A673 (cell line): ENCODE measurements around the gene STARD3. TPM values are rescaled to one million over a fixed set of nuclear protein-coding genes. Genes with fewer than 3 reads are reported as not detected.

Source experiments
- BruUV-seq: library from RNA; stranded (reverse); fragments of 400-500 nt; replicated peaks from 2 replicates; lab custom pipeline; 2021; lab: Mats Ljungman, UMichigan
- CTCF ChIA-PET: fragments of 300-600 bp; sonication (Branson Sonifier 250); formaldehyde crosslinking; loops from one replicate; lab custom pipeline; 2022; ENCODE audit warnings: antibody characterized with exemption; lab: Charles Lee
- POLR2A ChIA-PET: fragments of 300-600 bp; sonication (Branson Sonifier 250); formaldehyde crosslinking; loops from one replicate; lab custom pipeline; 2022; ENCODE audit warnings: antibody characterized with exemption; ENCODE audit not compliant: low non-redundant PET; lab: Charles Lee
- DNase-seq: peaks from one replicate; pipeline ENCODE4 v3.0.0-alpha.2; 2015; ENCODE audit warnings: low spot score
- H3K27ac ChIP-seq: fragments of 200-600 bp; sonication (generic); 2 replicates; pipeline ENCODE4 v1.5.1; 2016; ENCODE audit warnings: mixed run types, low read depth, mild to moderate bottlenecking, mixed read lengths, antibody characterized with exemption, low read length; ENCODE audit not compliant: poor library complexity, severe bottlenecking
- H3K27me3 ChIP-seq: fragments of 200-600 bp; sonication (generic); replicated peaks from 2 replicates; pipeline ENCODE4 v1.6.1; 2017; ENCODE audit warnings: mixed run types, low read depth, mild to moderate bottlenecking, mixed read lengths, antibody characterized with exemption, low read length; ENCODE audit not compliant: insufficient read depth, poor library complexity
- H3K36me3 ChIP-seq: fragments of 200-600 bp; sonication (generic); 2 replicates; pipeline ENCODE4 v1.6.1; 2016; ENCODE audit warnings: mixed run types, mild to moderate bottlenecking, mixed read lengths, antibody characterized with exemption, low read length; ENCODE audit not compliant: insufficient read depth, poor library complexity, severe bottlenecking
- H3K4me1 ChIP-seq: fragments of 200-600 bp; sonication (generic); 2 replicates; pipeline ENCODE4 v1.6.1; 2017; ENCODE audit warnings: mixed run types, mild to moderate bottlenecking, mixed read lengths, antibody characterized with exemption, low read length; ENCODE audit not compliant: insufficient read depth, poor library complexity, severe bottlenecking
- H3K4me3 ChIP-seq: fragments of 200-600 bp; sonication (generic); 2 replicates; pipeline ENCODE4 v1.5.1; 2016; ENCODE audit warnings: low read depth, mixed run types, mild to moderate bottlenecking, mixed read lengths, low read length; ENCODE audit not compliant: poor library complexity, severe bottlenecking
- H3K9me3 ChIP-seq: fragments of 200-600 bp; sonication (generic); 2 replicates; pipeline ENCODE4 v1.6.1; 2016; ENCODE audit warnings: mixed run types, low read depth, mild to moderate bottlenecking, mixed read lengths, antibody characterized with exemption, low read length; ENCODE audit not compliant: poor library complexity, severe bottlenecking
- EZH2 ChIP-seq: fragments of 200-600 bp; sonication (generic); IDR thresholded peaks from 2 replicates; pipeline ENCODE4 v1.6.1; 2017; ENCODE audit warnings: borderline replicate concordance, low read depth, mild to moderate bottlenecking, mixed read lengths, antibody characterized with exemption, low read length; ENCODE audit not compliant: poor library complexity, severe bottlenecking
- intact Hi-C: fragments of 100-400 bp; cut with micrococcal nuclease; formaldehyde crosslinking; loops from one replicate; pipeline ENCODE4 v1.10.0; 2022; ENCODE audit not compliant: unreplicated experiment
- total RNA-seq: library from RNA; stranded (reverse); gene quantifications from 2 replicates; pipeline ENCODE4 v1.2.3, GENCODE V29; 2021
- TF ChIP-seq, protein P1 (sequence below): fragments of 300-800, 200-600 bp; sonication (generic); conservative IDR thresholded peaks from 2 replicates; pipeline ENCODE4 v1.5.1; 2017; ENCODE audit warnings: low read depth, mild to moderate bottlenecking, antibody characterized with exemption, low read length, moderate library complexity, mixed read lengths

The STARD3 gene
- total RNA-seq, 1 experiment from 2014 or later: 21.3 TPM

DNA sequence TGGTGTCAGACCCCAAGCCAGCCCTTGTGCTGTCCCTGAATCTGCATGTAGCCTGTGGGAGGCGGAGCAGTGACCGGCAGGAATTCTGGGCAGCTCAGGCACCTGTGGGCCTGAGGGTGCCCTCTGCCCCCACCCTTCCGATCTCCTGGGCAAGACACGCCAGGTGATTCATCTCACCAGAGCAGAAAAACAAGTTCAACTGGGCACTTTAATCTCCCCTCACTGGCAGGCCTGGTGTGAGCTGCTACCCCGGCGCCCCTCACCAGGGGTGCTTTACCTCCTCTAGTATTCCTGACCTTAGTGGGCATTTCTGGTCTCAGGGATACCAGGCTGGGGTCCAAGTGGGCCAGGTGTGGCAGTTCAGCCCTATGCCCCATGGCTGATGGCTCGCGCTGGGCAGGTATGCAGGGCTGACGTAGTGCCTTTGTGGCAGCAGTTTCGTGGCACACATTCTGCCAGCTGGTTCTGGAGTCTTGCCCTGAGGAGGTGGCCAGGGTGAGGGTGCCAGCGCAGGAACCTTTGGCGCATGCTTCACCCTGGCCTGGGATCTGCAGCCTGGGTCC, 68.9 kb downstream of the STARD3 start:
- no peaks in the 10 kb centered on the region for H3K27me3 ChIP-seq
- H3K4me1 ChIP-seq: no peaks in the 10 kb centered on the region
- POLR2A ChIA-PET: no interaction called here
- H3K9me3 ChIP-seq: no peaks in the 10 kb centered on the region
- no peaks in the 10 kb centered on the region for H3K36me3 ChIP-seq
- no peak for DNase-seq
- no TSS peak for BruUV-seq
- CTCF ChIA-PET: no interaction called here
- no peak for TF ChIP-seq EZH2
- TF ChIP-seq, protein P1, sequence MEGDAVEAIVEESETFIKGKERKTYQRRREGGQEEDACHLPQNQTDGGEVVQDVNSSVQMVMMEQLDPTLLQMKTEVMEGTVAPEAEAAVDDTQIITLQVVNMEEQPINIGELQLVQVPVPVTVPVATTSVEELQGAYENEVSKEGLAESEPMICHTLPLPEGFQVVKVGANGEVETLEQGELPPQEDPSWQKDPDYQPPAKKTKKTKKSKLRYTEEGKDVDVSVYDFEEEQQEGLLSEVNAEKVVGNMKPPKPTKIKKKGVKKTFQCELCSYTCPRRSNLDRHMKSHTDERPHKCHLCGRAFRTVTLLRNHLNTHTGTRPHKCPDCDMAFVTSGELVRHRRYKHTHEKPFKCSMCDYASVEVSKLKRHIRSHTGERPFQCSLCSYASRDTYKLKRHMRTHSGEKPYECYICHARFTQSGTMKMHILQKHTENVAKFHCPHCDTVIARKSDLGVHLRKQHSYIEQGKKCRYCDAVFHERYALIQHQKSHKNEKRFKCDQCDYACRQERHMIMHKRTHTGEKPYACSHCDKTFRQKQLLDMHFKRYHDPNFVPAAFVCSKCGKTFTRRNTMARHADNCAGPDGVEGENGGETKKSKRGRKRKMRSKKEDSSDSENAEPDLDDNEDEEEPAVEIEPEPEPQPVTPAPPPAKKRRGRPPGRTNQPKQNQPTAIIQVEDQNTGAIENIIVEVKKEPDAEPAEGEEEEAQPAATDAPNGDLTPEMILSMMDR: no peak
- H3K4me3 ChIP-seq: no peak overlapping the region
- no peak overlapping the region for H3K27ac ChIP-seq
- intact Hi-C loops: no loop called here

DNA sequence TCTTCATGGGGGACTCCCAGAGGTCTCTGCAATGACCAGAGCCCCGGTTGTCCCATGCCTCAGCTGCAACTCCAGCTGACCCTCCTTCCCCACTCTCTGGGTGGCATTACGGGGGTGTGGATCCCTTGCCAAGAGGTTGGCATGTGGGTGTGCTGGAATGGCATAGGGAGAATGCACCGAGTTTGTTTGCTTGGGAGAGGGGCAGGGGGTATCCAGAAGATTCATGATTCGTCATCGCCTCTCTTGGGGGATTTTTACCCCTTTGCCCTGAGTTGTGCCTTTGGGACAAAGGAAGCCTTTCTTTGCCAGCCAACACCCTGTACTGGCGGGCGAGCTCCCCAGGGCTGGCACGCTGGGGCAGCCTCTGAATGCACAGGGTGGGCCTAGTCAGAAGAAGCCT, 69.4 kb downstream of the STARD3 start:
- DNase-seq: no peak
- ChIA-PET POLR2A (no interaction called here), CTCF (no interaction called here)
- intact Hi-C loops: no loop called here
- Histone ChIP-seq H3K27me3 (no peaks in the 10 kb centered on the region), H3K4me3 (no peak overlapping the region), H3K9me3 (no peaks in the 10 kb centered on the region), H3K27ac (no peak overlapping the region), H3K4me1 (no peaks in the 10 kb centered on the region), H3K36me3 (no peaks in the 10 kb centered on the region)
- BruUV-seq: no TSS peak
- no peak for TF ChIP-seq EZH2
- TF ChIP-seq, protein P1: no peak

DNA sequence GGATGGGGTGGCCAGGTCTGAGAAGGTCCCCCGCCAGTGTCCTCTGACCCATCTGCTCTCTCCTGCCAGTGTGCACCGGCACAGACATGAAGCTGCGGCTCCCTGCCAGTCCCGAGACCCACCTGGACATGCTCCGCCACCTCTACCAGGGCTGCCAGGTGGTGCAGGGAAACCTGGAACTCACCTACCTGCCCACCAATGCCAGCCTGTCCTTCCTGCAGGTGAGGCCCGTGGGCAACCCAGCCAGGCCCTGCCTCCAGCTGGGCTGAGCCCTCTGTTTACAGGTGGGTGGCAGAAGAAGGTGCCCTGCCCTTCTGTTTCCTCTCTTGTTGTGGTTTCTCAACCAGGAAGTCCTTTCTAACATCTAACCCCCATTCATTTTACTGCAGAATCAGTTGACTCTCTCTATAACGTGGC, 70.0 kb downstream of the STARD3 start:
- POLR2A ChIA-PET: no interaction called here
- no TSS peak for BruUV-seq
- intact Hi-C loops: no loop called here

More for the DNA sequence above, 70.0 kb downstream of the STARD3 start:
- no peak overlapping the region for H3K4me3 ChIP-seq
- TF ChIP-seq, protein P1: no peak
- TF ChIP-seq EZH2: no peak
- CTCF ChIA-PET: no interaction called here
- H3K36me3 ChIP-seq: no peaks in the 10 kb centered on the region
- H3K27ac ChIP-seq: no peak overlapping the region
- DNase-seq: no peak
- no peaks in the 10 kb centered on the region for H3K9me3 ChIP-seq
- no peaks in the 10 kb centered on the region for H3K27me3 ChIP-seq
- H3K4me1 ChIP-seq: no peaks in the 10 kb centered on the region
